SHP77 (cell line): ENCODE data around the gene IBTK.
"Not testable (repeated sequence)": the region's sequence is repeated elsewhere in the genome, so short reads cannot be mapped to it uniquely, and the experiment has no call there.

Source experiments
- DNase-seq, 2 experiments: peaks; one replicate each; lab custom pipeline; 2025; lab: John Stamatoyannopoulos, UW

IBTK gene, protein sequence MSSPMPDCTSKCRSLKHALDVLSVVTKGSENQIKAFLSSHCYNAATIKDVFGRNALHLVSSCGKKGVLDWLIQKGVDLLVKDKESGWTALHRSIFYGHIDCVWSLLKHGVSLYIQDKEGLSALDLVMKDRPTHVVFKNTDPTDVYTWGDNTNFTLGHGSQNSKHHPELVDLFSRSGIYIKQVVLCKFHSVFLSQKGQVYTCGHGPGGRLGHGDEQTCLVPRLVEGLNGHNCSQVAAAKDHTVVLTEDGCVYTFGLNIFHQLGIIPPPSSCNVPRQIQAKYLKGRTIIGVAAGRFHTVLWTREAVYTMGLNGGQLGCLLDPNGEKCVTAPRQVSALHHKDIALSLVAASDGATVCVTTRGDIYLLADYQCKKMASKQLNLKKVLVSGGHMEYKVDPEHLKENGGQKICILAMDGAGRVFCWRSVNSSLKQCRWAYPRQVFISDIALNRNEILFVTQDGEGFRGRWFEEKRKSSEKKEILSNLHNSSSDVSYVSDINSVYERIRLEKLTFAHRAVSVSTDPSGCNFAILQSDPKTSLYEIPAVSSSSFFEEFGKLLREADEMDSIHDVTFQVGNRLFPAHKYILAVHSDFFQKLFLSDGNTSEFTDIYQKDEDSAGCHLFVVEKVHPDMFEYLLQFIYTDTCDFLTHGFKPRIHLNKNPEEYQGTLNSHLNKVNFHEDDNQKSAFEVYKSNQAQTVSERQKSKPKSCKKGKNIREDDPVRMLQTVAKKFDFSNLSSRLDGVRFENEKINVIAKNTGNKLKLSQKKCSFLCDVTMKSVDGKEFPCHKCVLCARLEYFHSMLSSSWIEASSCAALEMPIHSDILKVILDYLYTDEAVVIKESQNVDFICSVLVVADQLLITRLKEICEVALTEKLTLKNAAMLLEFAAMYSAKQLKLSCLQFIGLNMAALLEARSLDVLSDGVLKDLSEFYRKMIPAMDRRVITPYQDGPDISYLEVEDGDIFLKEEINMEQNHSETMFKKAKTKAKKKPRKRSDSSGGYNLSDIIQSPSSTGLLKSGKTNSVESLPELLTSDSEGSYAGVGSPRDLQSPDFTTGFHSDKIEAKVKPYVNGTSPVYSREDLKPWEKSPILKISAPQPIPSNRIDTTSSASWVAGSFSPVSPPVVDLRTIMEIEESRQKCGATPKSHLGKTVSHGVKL (N-terminal part only)

GRCh38 chr6:82247505-82248272 is at the start of gene IBTK:
IBTK (minus strand) TSS chr6:82247744; CDS start chr6:82240486, 7,258 bp downstream.
- DNase-seq, result peak; percentile 87 to 90

DNA sequence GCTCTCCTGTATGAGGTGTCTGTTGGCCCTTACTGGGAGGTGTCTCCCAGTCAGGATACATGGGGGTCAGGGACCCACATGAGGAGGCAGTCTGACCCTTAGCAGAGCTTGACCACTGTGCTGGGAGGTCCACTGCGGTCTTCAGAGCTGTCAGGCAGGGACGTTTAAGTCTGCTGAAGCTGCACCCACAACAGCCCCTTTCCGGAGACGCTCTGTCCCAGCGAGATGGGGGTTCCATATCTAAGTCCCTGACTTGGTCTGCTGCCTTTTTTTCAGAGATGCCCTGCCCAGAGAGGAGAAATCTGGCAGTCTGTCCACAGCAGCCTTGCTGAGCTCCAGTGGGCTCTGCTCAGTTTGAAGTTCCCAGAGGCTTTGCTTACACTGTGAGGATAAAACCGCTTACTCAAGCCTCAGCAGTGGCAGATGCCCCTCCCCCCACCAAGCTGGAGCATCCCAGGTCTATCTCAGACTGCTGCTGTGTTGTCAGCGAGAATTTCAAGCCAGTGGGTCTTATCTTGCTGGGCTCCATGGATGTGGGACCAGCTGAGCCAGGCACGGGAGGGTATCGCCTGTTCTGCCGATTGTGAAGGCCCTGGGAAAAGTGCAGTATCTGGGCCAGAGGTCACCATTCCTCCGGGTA is 36.3 kb upstream of the IBTK start:
- no peak for DNase-seq

- not testable (repeated sequence) for DNase-seq
These were observed 34.0 kb upstream of the IBTK start for GRCh38 chr6:82281550-82281949.

DNA sequence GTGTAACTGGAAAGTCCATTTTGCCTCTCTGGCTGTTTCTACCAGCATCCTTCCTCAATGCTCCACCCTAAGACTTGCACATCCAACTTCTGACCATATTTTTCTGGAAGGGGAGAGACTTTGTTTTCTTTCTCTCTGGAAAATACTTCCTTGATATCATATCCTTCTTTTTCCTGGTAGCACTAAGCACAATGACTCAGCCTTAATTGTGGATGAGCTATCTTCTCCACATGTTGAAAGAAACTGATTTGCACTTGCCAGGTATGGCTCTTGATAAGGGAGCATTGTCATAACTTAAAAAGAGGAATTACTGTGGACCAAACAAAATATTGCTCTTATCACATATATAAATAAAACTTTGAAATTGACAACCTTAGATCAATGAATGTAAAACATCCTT is 30.1 kb upstream of the IBTK start:
- DNase-seq, result no peak

DNA sequence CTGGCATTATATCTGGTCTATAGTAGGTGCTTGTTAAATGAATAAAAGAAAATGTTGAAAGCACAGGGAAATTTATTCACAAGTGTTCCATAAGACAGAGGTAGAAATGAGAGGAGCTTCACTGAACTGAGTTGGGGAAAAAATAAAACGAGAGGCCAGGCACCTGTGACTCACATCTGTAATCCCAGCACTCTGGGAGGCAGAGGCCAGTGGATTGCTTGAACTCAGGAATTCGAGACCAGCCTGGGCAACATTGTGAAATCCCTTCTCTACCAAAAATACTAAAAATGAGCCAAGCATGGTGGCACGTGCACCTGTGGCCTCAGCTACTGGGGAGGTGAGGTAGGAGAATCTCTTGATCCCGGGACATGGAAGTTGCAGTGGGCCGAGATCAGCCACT is 28.1 kb upstream of the IBTK start:
- no peak for DNase-seq

DNA sequence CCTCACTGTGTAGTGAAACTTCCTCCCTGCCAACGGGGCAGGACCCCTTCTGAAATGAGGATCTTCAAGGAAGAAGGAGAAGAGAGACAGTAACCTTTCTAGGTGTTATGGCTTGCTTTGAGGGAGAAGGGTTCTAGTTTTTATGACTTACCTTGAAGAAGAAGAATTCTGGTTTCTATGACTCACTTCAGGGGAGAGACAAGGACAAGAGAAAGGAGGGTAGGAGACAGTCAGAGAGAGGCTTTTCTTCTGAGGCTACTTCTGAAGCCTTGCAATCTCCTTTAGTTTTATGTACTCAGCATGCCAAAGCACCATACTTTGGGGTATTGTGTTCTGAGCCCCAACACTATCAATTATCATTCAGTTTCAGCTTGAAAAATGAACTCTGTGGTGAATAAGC is 25.8 kb upstream of the IBTK start:
- no peak for DNase-seq

- DNase-seq, result peak; percentile 43 to 57
These were observed 23.5 kb upstream of the IBTK start for GRCh38 chr6:82270881-82271635.

GRCh38 chr6:82268301-82268846 is 20.8 kb upstream of the IBTK start:
- DNase-seq, result no peak

- no peak for DNase-seq
These were observed 17.3 kb upstream of the IBTK start for GRCh38 chr6:82264824-82265223.

GRCh38 chr6:82264321-82264720 is 16.8 kb upstream of the IBTK start:
- DNase-seq, result no peak

GRCh38 chr6:82263916-82264315 is 16.4 kb upstream of the IBTK start:
- DNase-seq, result no peak

DNA sequence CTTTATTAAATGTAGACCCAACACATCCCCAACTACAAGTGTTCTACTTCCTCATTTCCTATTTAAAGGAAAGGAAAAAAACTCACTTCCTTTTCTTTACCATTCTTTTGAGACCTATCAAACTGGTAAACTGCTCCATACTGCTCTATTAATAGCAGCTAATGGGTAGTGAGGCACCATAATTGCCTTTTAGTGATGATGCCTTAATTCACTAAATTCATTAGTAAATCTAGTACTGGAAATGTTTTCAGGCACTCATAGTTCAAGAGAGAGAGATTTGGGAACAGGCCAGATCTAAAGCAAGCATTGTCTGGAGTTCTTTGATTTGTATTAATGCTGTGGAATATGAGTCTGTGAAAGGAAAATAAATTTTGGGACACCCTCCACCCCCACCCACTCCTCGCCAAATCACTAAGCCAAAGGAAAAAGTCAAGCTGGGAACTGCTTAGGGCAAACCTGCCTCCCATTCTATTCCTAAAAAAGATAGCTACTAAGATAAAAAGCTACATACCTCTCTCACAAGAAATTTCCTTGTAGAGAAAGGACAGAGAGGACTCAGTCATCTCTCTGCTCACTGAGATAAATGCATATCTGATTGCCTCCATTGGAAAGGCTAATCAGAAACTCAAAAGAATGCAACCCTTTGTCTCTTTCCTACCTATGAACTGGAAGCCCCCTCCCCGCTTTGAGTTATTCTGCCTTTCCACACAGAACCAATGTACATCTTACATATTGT is 13.6 kb upstream of the IBTK start:
- no peak for DNase-seq

DNA sequence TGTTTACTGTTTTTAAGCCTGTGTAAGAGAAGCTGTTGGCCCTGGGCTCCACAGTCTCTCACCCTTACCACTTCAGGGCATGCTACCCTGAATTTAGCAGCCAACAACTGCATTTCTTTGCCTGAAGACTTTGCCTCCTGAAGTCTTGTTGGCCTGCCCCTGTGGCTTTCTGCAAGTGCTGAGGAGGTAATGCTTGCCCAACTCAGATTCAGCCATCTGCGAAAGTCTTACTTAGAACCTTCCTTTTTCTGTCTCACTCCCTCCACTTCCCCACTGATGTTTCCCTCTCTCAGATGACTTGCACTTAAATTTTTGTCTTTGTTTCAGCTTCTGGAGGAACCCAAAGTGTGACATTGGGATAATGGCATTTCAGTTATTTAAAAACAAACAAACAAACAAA is 11.8 kb upstream of the IBTK start:
- DNase-seq, result no peak

GRCh38 chr6:82257088-82257774 is 9.7 kb upstream of the IBTK start:
- DNase-seq, result no peak

- not testable (repeated sequence) for DNase-seq
These were observed 7.2 kb upstream of the IBTK start for GRCh38 chr6:82254722-82255121.

- peak in 1 of 2 experiments; percentile 19 for DNase-seq
These were observed 4.4 kb upstream of the IBTK start for GRCh38 chr6:82251942-82252341.

DNA sequence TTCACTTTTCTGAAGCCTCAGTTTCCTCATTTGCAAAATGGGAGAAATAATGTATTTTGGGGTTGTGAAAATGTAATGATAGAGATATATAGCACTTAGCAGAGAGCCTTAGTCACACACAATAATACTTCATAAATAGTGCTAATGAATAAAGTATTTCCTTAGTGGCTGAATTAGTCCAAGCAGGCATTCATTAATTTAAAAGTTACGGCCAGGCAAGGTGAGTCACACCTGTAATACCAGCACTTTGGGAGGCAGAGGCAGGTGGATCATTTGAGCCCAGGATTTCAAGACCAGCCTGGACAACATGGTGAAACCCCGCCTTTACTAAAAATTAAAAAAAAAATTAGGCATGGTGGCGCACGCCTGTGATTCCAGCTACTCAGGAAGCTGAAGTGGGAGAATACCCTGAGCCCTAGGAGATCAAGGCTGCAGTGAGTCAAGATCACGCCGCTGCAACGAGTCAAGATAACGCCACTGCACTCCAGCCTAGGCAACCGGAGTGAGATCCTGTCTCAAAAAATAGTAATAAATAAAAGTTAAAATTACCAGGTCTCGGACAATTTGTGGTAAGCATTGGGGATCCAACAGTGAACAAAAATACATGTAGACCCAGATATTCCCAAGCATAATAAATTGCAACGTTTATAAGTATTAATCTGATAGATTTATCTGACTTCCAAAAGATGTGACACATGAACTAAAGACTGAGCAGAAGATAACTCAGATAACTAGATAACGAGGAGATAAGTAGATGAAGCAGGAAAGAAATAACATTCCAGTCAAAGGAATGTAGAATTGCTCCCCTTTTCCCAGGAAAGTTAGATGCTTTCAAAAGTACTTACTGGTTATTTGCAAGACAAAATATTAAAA is 2.1 kb upstream of the IBTK start:
- DNase-seq, result no peak

GRCh38 chr6:82248273-82248735 is 760 bp upstream of the IBTK start:
- peak in 1 of 2 experiments; percentile 67 for DNase-seq
